Keratinocyte (primary cell): ENCODE data around the gene GLTP. TPM values are rescaled to one million over a fixed set of nuclear protein-coding genes. Genes with fewer than 3 reads are reported as not detected.

Source experiments
- DNase-seq: peaks from one replicate; pipeline ENCODE4 v3.0.0-alpha.2; 2011; ENCODE audit warnings: low read depth, missing footprints, low spot score
- FAIRE-seq: peaks from 2 replicates; lab custom pipeline; 2011; peaks lifted over from hg19 to GRCh38; lab: Jason Lieb, UNC
- H2AFZ ChIP-seq: 2 replicates; pipeline ENCODE4 v1.6.0; 2012; ENCODE audit warnings: low read length, control low read depth, inconsistent platforms; ENCODE audit not compliant: control insufficient read depth
- H3K27ac ChIP-seq: 2 replicates; pipeline ENCODE4 v1.5.1; 2011; ENCODE audit warnings: low read length; ENCODE audit not compliant: control insufficient read depth, insufficient read depth
- H3K27me3 ChIP-seq: 3 replicates; pipeline ENCODE4 v1.6.0; 2011; ENCODE audit warnings: low read length; ENCODE audit not compliant: control insufficient read depth, insufficient read depth; ENCODE audit errors: extremely low read depth
- H3K36me3 ChIP-seq, 2 experiments: 2 replicates in 1 of 2; 3 replicates in 1 of 2; pipeline ENCODE4 v1.5.1; 2011; ENCODE audit warnings: low read length in 2 of 2, mild to moderate bottlenecking in 1 of 2; ENCODE audit not compliant: control insufficient read depth in 2 of 2, insufficient read depth in 2 of 2; ENCODE audit errors: extremely low read depth in 1 of 2
- H3K4me1 ChIP-seq: 3 replicates; pipeline ENCODE4 v1.5.1; 2011; ENCODE audit warnings: low read length; ENCODE audit not compliant: control insufficient read depth, insufficient read depth; ENCODE audit errors: extremely low read depth
- H3K4me2 ChIP-seq: 3 replicates; pipeline ENCODE4 v1.6.0; 2011; ENCODE audit warnings: low read depth, low read length; ENCODE audit not compliant: control insufficient read depth, insufficient read depth; ENCODE audit errors: extremely low read depth
- H3K4me3 ChIP-seq, 3 experiments: fragments of 200-600 bp in 1 of 3; sonication (generic) in 1 of 3; 2 replicates in 2 of 3; 3 replicates in 1 of 3; pipeline ENCODE4 v1.5.1; 2011 to 2016; ENCODE audit warnings: low read length in 3 of 3, mild to moderate bottlenecking in 3 of 3, control low read depth in 2 of 3, inconsistent platforms in 1 of 3, low read depth in 1 of 3, mixed read lengths in 1 of 3, mixed run types in 1 of 3, moderate library complexity in 1 of 3; ENCODE audit not compliant: control insufficient read depth in 2 of 3, insufficient read depth in 2 of 3; ENCODE audit errors: extremely low read depth in 1 of 3
- H3K79me2 ChIP-seq: 2 replicates; pipeline ENCODE4 v1.6.0; 2012; ENCODE audit warnings: low read length; ENCODE audit not compliant: control insufficient read depth, insufficient read depth
- H3K9ac ChIP-seq: 3 replicates; pipeline ENCODE4 v1.6.0; 2011; ENCODE audit warnings: low read length; ENCODE audit not compliant: control insufficient read depth, insufficient read depth; ENCODE audit errors: extremely low read depth
- H3K9me1 ChIP-seq: 3 replicates; pipeline ENCODE4 v1.6.0; 2011; ENCODE audit warnings: low read length; ENCODE audit not compliant: control insufficient read depth, insufficient read depth; ENCODE audit errors: extremely low read depth
- H3K9me3 ChIP-seq: 2 replicates; pipeline ENCODE4 v1.5.1; 2012; ENCODE audit warnings: low read depth, low read length; ENCODE audit not compliant: control insufficient read depth
- H4K20me1 ChIP-seq: 3 replicates; pipeline ENCODE4 v1.6.0; 2011; ENCODE audit warnings: low read length; ENCODE audit not compliant: control insufficient read depth, insufficient read depth; ENCODE audit errors: extremely low read depth
- EZH2 ChIP-seq: IDR thresholded peaks from one replicate; pipeline ENCODE4 v1.6.1; 2012; ENCODE audit warnings: inconsistent platforms, mild to moderate bottlenecking, low read length, moderate library complexity
- dilution Hi-C: fragments of 300-500 bp; cut with MboI; formaldehyde crosslinking; loops from one replicate; pipeline ENCODE4 v1.7.0; 2020; ENCODE audit warnings: low sequenced_read_pairs; ENCODE audit not compliant: extremely low pct_ligation_motif_present
- polyA plus RNA-seq, 5 experiments: library from polyadenylated mRNA; depleted of rRNA in 3 of 5; stranded (reverse) in 3 of 5; stranded (forward) in 1 of 5; unstranded in 1 of 5; fragments of >200 nt; gene quantifications; 1 replicate in 1 of 5; 2 replicates in 3 of 5; 3 replicates in 1 of 5; pipeline versions ENCODE4 v1.2.1 to v1.2.3, GENCODE V29; 2011 to 2012; ENCODE audit warnings: missing spikeins in 2 of 5, low read depth in 1 of 5, low replicate concordance in 1 of 5
- TF ChIP-seq, protein P1 (sequence below), 3 experiments: IDR thresholded peaks in 1 of 3; conservative IDR thresholded peaks in 1 of 3; optimal IDR thresholded peaks in 1 of 3; 2 replicates in 2 of 3; 3 replicates in 1 of 3; pipeline versions ENCODE3 to v1.5.1; 2011; ENCODE audit warnings: low read length in 3 of 3, mild to moderate bottlenecking in 3 of 3, moderate library complexity in 2 of 3, control low read depth in 1 of 3, inconsistent platforms in 1 of 3; ENCODE audit not compliant: insufficient read depth in 2 of 3; ENCODE audit errors: extremely low read depth in 1 of 3

The GLTP gene
- polyA plus RNA-seq, 1 donor (not counting 4 experiments of a cell fraction or from before 2014, with no cell fraction given) = 54.6 TPM

DNA sequence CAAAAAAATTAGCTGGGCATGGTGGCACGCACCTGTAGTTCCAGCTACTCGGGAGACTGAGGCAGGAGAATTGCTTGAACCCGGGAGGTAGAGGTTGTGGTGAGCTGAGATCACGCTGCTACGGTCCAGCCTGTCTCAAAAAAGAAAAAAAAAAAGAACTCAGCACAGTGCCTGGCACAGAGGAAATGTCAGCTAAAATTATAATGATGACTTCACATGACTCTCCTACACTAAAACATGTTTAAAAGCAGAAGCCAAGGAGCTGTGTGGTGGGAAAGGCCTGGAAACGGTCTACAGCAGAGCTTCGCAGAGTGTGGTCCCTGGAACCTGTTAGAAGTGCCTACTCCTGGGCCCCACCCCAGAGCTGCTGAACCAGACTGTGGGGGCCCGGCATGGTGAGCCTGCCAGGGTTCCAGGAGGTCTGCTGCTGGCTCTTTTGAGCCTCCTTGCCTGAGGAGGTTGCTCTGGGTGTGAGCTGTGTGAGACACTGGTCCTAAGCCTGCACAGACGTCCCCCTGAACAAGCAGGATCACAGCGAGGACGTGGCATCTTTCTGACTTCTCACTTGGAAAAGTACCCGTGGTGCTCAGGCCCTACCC lies 47.8 kb upstream of the GLTP start:
- H3K4me1 ChIP-seq = no peaks in the 10 kb centered on the region
- DNase-seq (no peak), FAIRE-seq (no peak)
- H4K20me1 ChIP-seq = no peaks in the 10 kb centered on the region
- H3K4me3 ChIP-seq = no peak overlapping the region
- no peaks in the 10 kb centered on the region for H3K79me2 ChIP-seq
- H3K4me2 ChIP-seq = no peak overlapping the region
- H3K27ac ChIP-seq = no peak overlapping the region
- H3K9ac ChIP-seq = no peak overlapping the region
- H3K9me3 ChIP-seq = no peaks in the 10 kb centered on the region
- H2AFZ ChIP-seq = no peak overlapping the region
- H3K27me3 ChIP-seq = no peaks in the 10 kb centered on the region
- TF ChIP-seq EZH2 = no peak
- TF ChIP-seq, protein P1, sequence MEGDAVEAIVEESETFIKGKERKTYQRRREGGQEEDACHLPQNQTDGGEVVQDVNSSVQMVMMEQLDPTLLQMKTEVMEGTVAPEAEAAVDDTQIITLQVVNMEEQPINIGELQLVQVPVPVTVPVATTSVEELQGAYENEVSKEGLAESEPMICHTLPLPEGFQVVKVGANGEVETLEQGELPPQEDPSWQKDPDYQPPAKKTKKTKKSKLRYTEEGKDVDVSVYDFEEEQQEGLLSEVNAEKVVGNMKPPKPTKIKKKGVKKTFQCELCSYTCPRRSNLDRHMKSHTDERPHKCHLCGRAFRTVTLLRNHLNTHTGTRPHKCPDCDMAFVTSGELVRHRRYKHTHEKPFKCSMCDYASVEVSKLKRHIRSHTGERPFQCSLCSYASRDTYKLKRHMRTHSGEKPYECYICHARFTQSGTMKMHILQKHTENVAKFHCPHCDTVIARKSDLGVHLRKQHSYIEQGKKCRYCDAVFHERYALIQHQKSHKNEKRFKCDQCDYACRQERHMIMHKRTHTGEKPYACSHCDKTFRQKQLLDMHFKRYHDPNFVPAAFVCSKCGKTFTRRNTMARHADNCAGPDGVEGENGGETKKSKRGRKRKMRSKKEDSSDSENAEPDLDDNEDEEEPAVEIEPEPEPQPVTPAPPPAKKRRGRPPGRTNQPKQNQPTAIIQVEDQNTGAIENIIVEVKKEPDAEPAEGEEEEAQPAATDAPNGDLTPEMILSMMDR (optimal IDR thresholded peaks at IDR 0.05 in 1 of 3, IDR thresholded peaks at IDR 0.05 in 1 of 3, conservative IDR thresholded peaks at IDR 0.05 in 1 of 3; ENCODE audit: extremely low read depth in 1 of 3, insufficient read depth in 2 of 3, low read length in 3 of 3) = no peak
- dilution Hi-C loops = no loop called here
- no peaks in the 10 kb centered on the region for H3K9me1 ChIP-seq
- H3K36me3 ChIP-seq = peaks cover 19 to 22% of the 10 kb centered on the region in 2 experiments

DNA sequence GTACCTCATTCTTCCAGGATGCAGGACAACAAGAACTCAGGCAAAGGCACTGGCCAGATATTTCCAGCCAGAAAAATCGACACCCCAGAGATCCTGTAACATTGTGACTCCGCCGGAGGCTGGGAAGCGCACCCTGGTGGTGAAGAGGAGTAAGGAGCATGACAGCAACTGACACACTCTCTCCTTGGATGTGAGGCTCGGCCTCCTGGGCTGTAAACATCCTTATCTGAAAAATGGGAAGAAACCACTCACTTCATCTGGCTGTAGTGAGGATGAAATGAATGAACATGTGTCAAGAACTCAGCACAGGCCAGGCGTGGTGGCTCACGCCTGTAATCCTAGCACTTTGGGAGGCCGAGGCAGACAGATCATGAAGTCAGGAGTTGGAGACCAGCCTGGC lies 47.3 kb upstream of the GLTP start:
- FAIRE-seq (peak; percentile 46), DNase-seq (no peak)
- peaks cover 15 to 18% of the 10 kb centered on the region in 2 experiments for H3K36me3 ChIP-seq

More for the DNA sequence above, 47.3 kb upstream of the GLTP start:
- Histone ChIP-seq H3K9me1 (no peaks in the 10 kb centered on the region), H3K9ac (no peak overlapping the region), H3K4me3 (no peak overlapping the region), H3K4me1 (no peaks in the 10 kb centered on the region), H3K27me3 (no peaks in the 10 kb centered on the region), H3K27ac (no peak overlapping the region), H3K4me2 (no peak overlapping the region), H4K20me1 (no peaks in the 10 kb centered on the region), H2AFZ (no peak overlapping the region), H3K79me2 (no peaks in the 10 kb centered on the region), H3K9me3 (no peaks in the 10 kb centered on the region)
- dilution Hi-C loops = no loop called here
- TF ChIP-seq, protein P1 (optimal IDR thresholded peaks at IDR 0.05 in 1 of 3, IDR thresholded peaks at IDR 0.05 in 1 of 3, conservative IDR thresholded peaks at IDR 0.05 in 1 of 3; ENCODE audit: extremely low read depth in 1 of 3, insufficient read depth in 2 of 3, low read length in 3 of 3) = peak; percentile 82 to 86 (median 83)
- TF ChIP-seq EZH2 = no peak
